ENCODE data around the gene CEBPE. TPM values are rescaled to one million over a fixed set of nuclear protein-coding genes. Genes with fewer than 3 reads are reported as not detected.
A peak's percentile ranks its signal among the peaks of the same experiment; 100 is the strongest.

CEBPE gene
- total RNA-seq, 3 donors from 2014 or later: 0.32 TPM; not detected in 2

GRCh38 chr14:23070262-23071129 lies 48.6 kb downstream of the CEBPE start:
- Histone ChIP-seq H3K4me3 (peak overlapping the region; percentile 56 to 77 (median 57)), H3K4me1 (peaks cover 7 to 13% of the 10 kb centered on the region in 2 donors), H3K27me3 (no peaks in the 10 kb centered on the region), H3K9me3 (no peaks in the 10 kb centered on the region), H3K27ac (peak overlapping the region; percentile 8 to 84), H3K36me3 (no peaks in the 10 kb centered on the region)
- no peak for TF ChIP-seq CTCF (IDR thresholded peaks at IDR 0.05)
- intact Hi-C loops (cut with DNase I; ENCODE audit: low total_unique reads): no loop called here
- DNase-seq (ENCODE audit: low spot score in 2 of 2): no peak

GRCh38 chr14:23069413-23069806 lies 49.6 kb downstream of the CEBPE start:
- H3K27ac ChIP-seq: peak overlapping the region; percentile 29 to 54
- peaks cover 7 to 13% of the 10 kb centered on the region in 2 donors for H3K4me1 ChIP-seq
- no peaks in the 10 kb centered on the region for H3K36me3 ChIP-seq
- TF ChIP-seq CTCF (IDR thresholded peaks at IDR 0.05) (no peak), POLR2A (IDR thresholded peaks at IDR 0.05) (no peak), POLR2AphosphoS5 (IDR thresholded peaks at IDR 0.05) (no peak)
- no peak overlapping the region for H3K4me3 ChIP-seq
- H3K9me3 ChIP-seq: no peaks in the 10 kb centered on the region
- no peak for DNase-seq (ENCODE audit: low spot score in 2 of 2)
- intact Hi-C loops (cut with DNase I; ENCODE audit: low total_unique reads): no loop called here
- H3K27me3 ChIP-seq: no peaks in the 10 kb centered on the region

- Histone ChIP-seq H3K4me3 (no peak overlapping the region), H3K27ac (peak overlapping the region; percentile 29 to 54), H3K4me1 (peaks cover 7 to 13% of the 10 kb centered on the region in 2 donors), H3K9me3 (no peaks in the 10 kb centered on the region), H3K36me3 (no peaks in the 10 kb centered on the region), H3K27me3 (no peaks in the 10 kb centered on the region)
- no peak for TF ChIP-seq POLR2A (IDR thresholded peaks at IDR 0.05)
- peak; percentile 95 to 99 (median 98) for TF ChIP-seq CTCF (IDR thresholded peaks at IDR 0.05)
- DNase-seq (ENCODE audit: low spot score in 2 of 2): peak; percentile 77 to 78
- intact Hi-C loops (cut with DNase I; ENCODE audit: low total_unique reads): no loop called here
These were observed 50.2 kb downstream of the CEBPE start for GRCh38 chr14:23068789-23069412.

GRCh38 chr14:23067847-23068788 lies 50.9 kb downstream of the CEBPE start:
- H3K27me3 ChIP-seq: no peaks in the 10 kb centered on the region
- no peaks in the 10 kb centered on the region for H3K9me3 ChIP-seq
- no peak for DNase-seq (ENCODE audit: low spot score in 2 of 2)
- peak overlapping the region in 1 of 2 donors; percentile 54 for H3K27ac ChIP-seq
- no peak for TF ChIP-seq POLR2AphosphoS5 (IDR thresholded peaks at IDR 0.05)
- TF ChIP-seq CTCF (IDR thresholded peaks at IDR 0.05): no peak
- no peak for TF ChIP-seq POLR2A (IDR thresholded peaks at IDR 0.05)
- peaks cover 7 to 13% of the 10 kb centered on the region in 2 donors for H3K4me1 ChIP-seq
- H3K36me3 ChIP-seq: no peaks in the 10 kb centered on the region
- intact Hi-C loops (cut with DNase I; ENCODE audit: low total_unique reads): no loop called here
- no peak overlapping the region for H3K4me3 ChIP-seq

Other genes with a start within 250 kb of the CEBPE start
- 10 to 100 TPM; 70.1 to 97.5 (median 82.3) TPM for gene LRP10, start 247.5 kb downstream of the CEBPE start, total RNA-seq
- gene REM2, start 236.0 kb downstream of the CEBPE start, total RNA-seq: 1 to 10 TPM in 2 of 3 donors, under 1 TPM in 1; 0.96 to 1.3 (median 1.2) TPM
- 100 to 1,000 TPM in 2 of 3 donors, 10 to 100 TPM in 1; 85.5 to 194 (median 174) TPM for gene RBM23, start 200.1 kb downstream of the CEBPE start, total RNA-seq
- gene PRMT5, start 189.9 kb downstream of the CEBPE start, total RNA-seq: 10 to 100 TPM; 48.6 to 80.6 (median 71.4) TPM
- 10 to 100 TPM; 67.3 to 86.5 (median 68.3) TPM for gene HAUS4, start 162.2 kb downstream of the CEBPE start, total RNA-seq
- 10 to 100 TPM in 2 of 3 donors, 1 to 10 TPM in 1; 3.2 to 24.0 (median 18.7) TPM for gene AJUBA, start 136.7 kb downstream of the CEBPE start, total RNA-seq
- 10 to 100 TPM; 10.8 to 24.1 (median 19.4) TPM for gene C14orf93, start 109.1 kb downstream of the CEBPE start, total RNA-seq
- gene PSMB5, start 84.4 kb downstream of the CEBPE start, total RNA-seq: 100 to 1,000 TPM; 120 to 144 (median 129) TPM
- not detected for gene PSMB11, start 77.0 kb downstream of the CEBPE start, total RNA-seq
- 1 to 10 TPM; 2.2 to 5.2 (median 3.2) TPM for gene CDH24, start 61.7 kb downstream of the CEBPE start, total RNA-seq
- 100 to 1,000 TPM; 106 to 151 (median 145) TPM for gene ACIN1, start 24.1 kb downstream of the CEBPE start, total RNA-seq
- gene C14orf119, start 23.8 kb downstream of the CEBPE start, total RNA-seq: 10 to 100 TPM; 29.6 to 34.4 (median 32.8) TPM
- gene CIROP, start 14.3 kb downstream of the CEBPE start, total RNA-seq: not detected
- gene SLC7A8, start 64.4 kb upstream of the CEBPE start, total RNA-seq: 10 to 100 TPM; 46.8 to 98.9 (median 61.9) TPM
- gene RNF212B, start 118.7 kb upstream of the CEBPE start, total RNA-seq: not detected
- gene HOMEZ, start 166.9 kb upstream of the CEBPE start, total RNA-seq: 10 to 100 TPM; 10.8 to 15.4 (median 12.0) TPM
- gene PPP1R3E, start 183.6 kb upstream of the CEBPE start, total RNA-seq: 10 to 100 TPM in 1 of 3 donors, 1 to 10 TPM in 2; 8.2 to 11.6 (median 9.4) TPM
- gene BCL2L2, start 187.6 kb upstream of the CEBPE start, total RNA-seq: 10 to 100 TPM; 28.8 to 55.5 (median 48.2) TPM
- gene PABPN1, start 202.2 kb upstream of the CEBPE start, total RNA-seq: 10 to 100 TPM; 45.9 to 87.2 (median 74.1) TPM
- 10 to 100 TPM in 2 of 3 donors, 1 to 10 TPM in 1; 6.4 to 53.7 (median 52.1) TPM for gene SLC22A17, start 233.6 kb upstream of the CEBPE start, total RNA-seq
- gene EFS, start 245.9 kb upstream of the CEBPE start, total RNA-seq: 10 to 100 TPM; 15.7 to 24.6 (median 18.0) TPM

Data from breast epithelium (tissue), 4 donors.